ENCODE measurements around the gene TOGARAM1. TPM values are rescaled to one million over a fixed set of nuclear protein-coding genes. Genes with fewer than 3 reads are reported as not detected.
"Not testable (repeated sequence)": the region's sequence is repeated elsewhere in the genome, so short reads cannot be mapped to it uniquely, and the experiment has no call there.

TOGARAM1 gene
- total RNA-seq, 2 experiments from 2014 or later = 4.5 to 5.4 TPM

DNA sequence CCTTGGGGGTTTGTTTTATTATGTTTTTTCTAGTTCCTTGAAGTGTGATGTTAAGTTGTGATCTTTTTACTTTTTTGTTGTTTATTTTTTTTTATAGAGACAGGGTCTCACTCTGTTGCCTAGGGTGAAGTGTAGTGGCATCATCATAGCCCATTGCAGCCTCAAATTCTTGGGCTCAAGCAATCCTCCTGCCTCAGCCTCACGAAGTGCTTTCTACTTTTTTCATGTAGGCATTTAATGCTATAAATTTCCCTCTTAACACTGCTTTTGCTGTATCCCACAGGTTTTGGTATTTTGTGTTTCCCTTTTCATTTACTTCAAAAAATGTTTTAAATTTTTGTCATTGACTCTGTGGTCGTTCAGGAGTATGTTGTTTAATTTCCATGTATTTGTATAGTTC, 95.4 kb downstream of the TOGARAM1 start:
- H3K4me3 Mint-ChIP-seq = no peak overlapping the region
- intact Hi-C loops (cut with micrococcal nuclease) = no loop called here
- H3K36me3 Mint-ChIP-seq = peaks cover 28% of the 10 kb centered on the region
- ChIA-PET CTCF (no interaction called here), POLR2A (no interaction called here)
- no peaks in the 10 kb centered on the region for H3K27me3 Mint-ChIP-seq
- H3K9me3 Mint-ChIP-seq = peaks cover 9% of the 10 kb centered on the region
- no peaks in the 10 kb centered on the region for H3K4me1 Mint-ChIP-seq (ENCODE audit: low read depth)
- no peak for DNase-seq
- H3K27ac Mint-ChIP-seq = no peak overlapping the region

DNA sequence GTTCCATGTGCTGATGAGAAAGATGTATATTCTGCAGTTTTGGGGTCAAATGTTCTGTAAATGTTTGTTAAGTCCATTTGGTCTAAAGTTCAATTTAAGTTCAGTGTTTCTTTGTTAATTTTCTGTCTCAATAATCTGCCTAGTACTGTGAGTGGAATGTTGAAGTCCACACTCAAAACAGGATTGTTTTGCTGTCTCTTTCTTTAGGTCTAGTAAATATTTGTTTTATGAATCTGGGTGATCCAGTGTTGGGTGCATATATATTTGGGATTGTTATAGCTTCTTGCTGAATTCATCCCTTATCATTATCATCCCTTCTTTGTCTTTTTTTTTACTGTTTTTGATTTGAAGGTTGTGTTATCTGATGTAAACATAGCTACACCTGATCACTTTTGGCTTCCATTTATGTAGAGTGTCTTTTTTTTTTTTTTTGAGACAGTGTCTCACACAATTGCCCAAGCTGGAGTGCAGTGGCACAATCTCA, 95.9 kb downstream of the TOGARAM1 start:
- Mint-ChIP-seq H3K27me3 (no peaks in the 10 kb centered on the region), H3K36me3 (peaks cover 26% of the 10 kb centered on the region), H3K9me3 (peaks cover 9% of the 10 kb centered on the region), H3K4me1 (ENCODE audit: low read depth) (no peaks in the 10 kb centered on the region), H3K4me3 (no peak overlapping the region), H3K27ac (no peak overlapping the region)
- CTCF ChIA-PET = no interaction called here
- intact Hi-C loops (cut with micrococcal nuclease) = no loop called here
- DNase-seq = no peak
- POLR2A ChIA-PET = no interaction called here

DNA sequence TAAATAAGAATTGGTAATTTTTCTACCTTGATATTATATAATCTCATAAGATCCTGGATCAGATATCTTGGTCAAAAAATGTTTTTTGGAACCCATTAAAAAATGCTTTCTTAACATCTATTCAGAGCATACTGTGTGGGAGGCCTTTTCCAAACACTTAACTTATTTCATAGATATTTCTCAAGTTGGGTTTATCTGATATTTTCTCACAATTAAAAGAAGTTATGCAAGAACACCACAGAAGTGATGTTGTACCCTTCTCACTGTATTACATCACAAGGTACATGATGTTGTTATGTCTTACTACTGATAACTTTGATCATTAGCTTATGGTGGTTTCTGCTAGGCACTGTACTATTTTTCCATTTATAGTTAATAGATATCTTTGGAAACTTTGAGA, 98.6 kb downstream of the TOGARAM1 start:
- DNase-seq = no peak
- no peak overlapping the region for H3K4me3 Mint-ChIP-seq
- ChIA-PET POLR2A (no interaction called here), CTCF (no interaction called here)
- no peak overlapping the region for H3K27ac Mint-ChIP-seq
- intact Hi-C loops (cut with micrococcal nuclease) = no loop called here
- no peaks in the 10 kb centered on the region for H3K4me1 Mint-ChIP-seq (ENCODE audit: low read depth)
- H3K9me3 Mint-ChIP-seq = peaks cover 9% of the 10 kb centered on the region
- no peaks in the 10 kb centered on the region for H3K27me3 Mint-ChIP-seq
- peaks cover 19% of the 10 kb centered on the region for H3K36me3 Mint-ChIP-seq

- POLR2A ChIA-PET = no interaction called here
- H3K27me3 Mint-ChIP-seq = no peaks in the 10 kb centered on the region
Observed at GRCh38 chr14:45065540-45065939, 103.5 kb downstream of the TOGARAM1 start.

DNA sequence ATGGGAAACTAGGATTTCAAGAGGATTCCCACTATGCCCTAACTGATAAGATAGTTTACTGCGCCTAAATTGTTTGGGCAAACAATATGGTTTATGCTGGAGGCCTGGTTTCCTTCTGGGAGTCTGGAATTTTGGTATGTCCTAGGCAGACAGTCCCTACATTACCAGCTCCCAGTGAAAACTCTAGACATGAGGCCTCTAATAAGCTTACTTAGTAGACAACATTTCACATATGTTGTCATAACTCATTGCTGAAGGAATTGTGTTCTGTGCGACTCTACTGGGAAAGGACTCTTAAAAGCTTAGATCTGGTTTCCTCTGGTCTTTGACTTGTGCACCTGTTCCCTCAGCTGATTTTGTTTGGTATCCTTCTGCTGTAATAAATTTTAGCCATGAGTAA, 104.0 kb downstream of the TOGARAM1 start:
- H3K36me3 Mint-ChIP-seq = peaks cover 1% of the 10 kb centered on the region
- intact Hi-C loops (cut with micrococcal nuclease) = no loop called here
- H3K27ac Mint-ChIP-seq = no peak overlapping the region
- no peaks in the 10 kb centered on the region for H3K4me1 Mint-ChIP-seq (ENCODE audit: low read depth)
- no peak for DNase-seq
- no peaks in the 10 kb centered on the region for H3K9me3 Mint-ChIP-seq
- CTCF ChIA-PET = no interaction called here
- POLR2A ChIA-PET = no interaction called here
- H3K4me3 Mint-ChIP-seq = no peak overlapping the region
- no peaks in the 10 kb centered on the region for H3K27me3 Mint-ChIP-seq

More at GRCh38 chr14:45065540-45065939, 103.5 kb downstream of the TOGARAM1 start:
- no peak for DNase-seq
- Mint-ChIP-seq H3K4me1 (ENCODE audit: low read depth) (no peaks in the 10 kb centered on the region), H3K36me3 (peaks cover 1% of the 10 kb centered on the region), H3K27ac (no peak overlapping the region), H3K9me3 (no peaks in the 10 kb centered on the region), H3K4me3 (no peak overlapping the region)
- CTCF ChIA-PET = no interaction called here
- intact Hi-C loops (cut with micrococcal nuclease) = no loop called here

- no peaks in the 10 kb centered on the region for H3K27me3 Mint-ChIP-seq
- H3K4me3 Mint-ChIP-seq = no peak overlapping the region
- peaks cover 1% of the 10 kb centered on the region for H3K36me3 Mint-ChIP-seq
- intact Hi-C loops (cut with micrococcal nuclease) = no loop called here
- POLR2A ChIA-PET = no interaction called here
- DNase-seq = no peak
- no peak overlapping the region for H3K27ac Mint-ChIP-seq
- H3K4me1 Mint-ChIP-seq (ENCODE audit: low read depth) = no peaks in the 10 kb centered on the region
- no peaks in the 10 kb centered on the region for H3K9me3 Mint-ChIP-seq
- CTCF ChIA-PET = no interaction called here
Observed at GRCh38 chr14:45066667-45067066, 104.7 kb downstream of the TOGARAM1 start.

DNA sequence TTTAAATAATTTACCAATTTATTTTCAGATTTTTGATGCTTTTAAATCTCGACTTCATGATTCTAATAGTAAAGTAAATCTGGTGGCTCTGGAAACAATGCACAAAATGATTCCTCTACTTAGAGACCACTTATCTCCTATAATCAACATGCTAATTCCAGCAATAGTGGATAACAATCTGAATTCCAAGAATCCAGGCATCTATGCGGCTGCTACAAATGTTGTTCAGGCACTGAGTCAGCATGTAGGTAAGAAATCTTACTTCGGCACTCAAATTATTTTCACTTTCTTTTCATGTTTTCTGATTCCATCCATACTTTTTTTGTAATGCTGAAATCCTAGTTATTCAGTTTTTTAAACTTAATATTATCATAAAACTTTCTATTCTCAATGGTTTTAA, 106.4 kb downstream of the TOGARAM1 start:
- CTCF ChIA-PET = no interaction called here
- H3K4me1 Mint-ChIP-seq (ENCODE audit: low read depth) = no peaks in the 10 kb centered on the region
- no peaks in the 10 kb centered on the region for H3K9me3 Mint-ChIP-seq
- no peak for DNase-seq
- no peak overlapping the region for H3K27ac Mint-ChIP-seq
- intact Hi-C loops (cut with micrococcal nuclease) = no loop called here
- POLR2A ChIA-PET = no interaction called here
- no peak overlapping the region for H3K4me3 Mint-ChIP-seq
- H3K36me3 Mint-ChIP-seq = peaks cover 1% of the 10 kb centered on the region
- no peaks in the 10 kb centered on the region for H3K27me3 Mint-ChIP-seq

GRCh38 chr14:45070215-45070614, 108.2 kb downstream of the TOGARAM1 start:
- ChIA-PET POLR2A (no interaction called here), CTCF (no interaction called here)
- intact Hi-C loops (cut with micrococcal nuclease) = no loop called here
- no peak for DNase-seq
- no peaks in the 10 kb centered on the region for H3K27me3 Mint-ChIP-seq
- H3K4me1 Mint-ChIP-seq (ENCODE audit: low read depth) = no peaks in the 10 kb centered on the region
- no peaks in the 10 kb centered on the region for H3K9me3 Mint-ChIP-seq
- peaks cover 1% of the 10 kb centered on the region for H3K36me3 Mint-ChIP-seq
- H3K27ac Mint-ChIP-seq = no peak overlapping the region
- H3K4me3 Mint-ChIP-seq = no peak overlapping the region

DNA sequence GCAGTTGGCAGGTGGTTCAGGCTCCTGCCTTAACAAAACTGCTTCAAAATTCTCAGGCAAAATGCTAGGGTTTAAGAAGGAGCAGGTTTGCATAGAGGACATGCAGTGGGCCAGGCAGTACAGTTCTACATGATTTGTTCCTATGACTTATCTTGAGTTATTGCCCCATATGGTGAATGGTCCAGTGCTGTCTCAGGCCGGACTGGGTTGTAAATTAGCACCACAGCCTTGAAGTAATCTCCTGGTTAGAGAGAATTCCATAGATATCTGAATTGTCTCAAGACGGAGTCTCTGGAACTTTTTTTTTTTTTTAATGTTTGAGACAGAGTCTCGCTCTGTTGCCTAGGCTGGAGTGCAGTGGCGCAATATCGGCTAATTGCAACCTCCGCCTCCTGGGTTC, 110.1 kb downstream of the TOGARAM1 start:
- no peaks in the 10 kb centered on the region for H3K27me3 Mint-ChIP-seq
- H3K9me3 Mint-ChIP-seq = no peaks in the 10 kb centered on the region
- H3K36me3 Mint-ChIP-seq = peaks cover 1% of the 10 kb centered on the region
- POLR2A ChIA-PET = no interaction called here
- H3K27ac Mint-ChIP-seq = no peak overlapping the region
- DNase-seq = no peak
- no peak overlapping the region for H3K4me3 Mint-ChIP-seq
- no peaks in the 10 kb centered on the region for H3K4me1 Mint-ChIP-seq (ENCODE audit: low read depth)
- intact Hi-C loops (cut with micrococcal nuclease) = no loop called here
- CTCF ChIA-PET = no interaction called here

- DNase-seq = no peak
- Mint-ChIP-seq H3K4me3 (no peak overlapping the region), H3K27me3 (no peaks in the 10 kb centered on the region), H3K36me3 (peaks cover 1% of the 10 kb centered on the region), H3K4me1 (ENCODE audit: low read depth) (no peaks in the 10 kb centered on the region), H3K9me3 (no peaks in the 10 kb centered on the region), H3K27ac (no peak overlapping the region)
- CTCF ChIA-PET = no interaction called here
- POLR2A ChIA-PET = no interaction called here
- intact Hi-C loops (cut with micrococcal nuclease) = no loop called here
Observed at GRCh38 chr14:45073231-45073879, 111.4 kb downstream of the TOGARAM1 start.

DNA sequence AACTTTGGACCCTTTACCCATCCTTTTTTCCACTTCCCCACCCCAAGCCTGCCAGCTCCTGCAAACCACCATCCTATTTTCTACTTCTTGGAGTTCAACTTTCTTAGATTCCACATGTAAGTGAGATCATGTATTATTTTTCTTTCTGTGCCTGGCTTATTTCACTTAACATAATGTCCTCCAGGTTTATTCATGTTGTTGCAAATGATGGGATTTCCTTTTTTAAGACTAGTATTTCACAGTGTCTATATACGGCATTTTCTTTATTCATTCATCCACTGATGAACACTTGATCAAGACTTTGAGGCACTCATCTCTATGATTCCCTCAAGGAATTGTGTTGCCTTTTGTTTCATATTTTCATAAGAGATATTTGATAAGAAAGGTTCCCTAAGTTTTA, 116.3 kb downstream of the TOGARAM1 start:
- no peaks in the 10 kb centered on the region for H3K9me3 Mint-ChIP-seq
- no peak overlapping the region for H3K4me3 Mint-ChIP-seq
- peaks cover 2% of the 10 kb centered on the region for H3K4me1 Mint-ChIP-seq (ENCODE audit: low read depth)
- intact Hi-C loops (cut with micrococcal nuclease) = no loop called here
- no peaks in the 10 kb centered on the region for H3K36me3 Mint-ChIP-seq
- CTCF ChIA-PET = no interaction called here
- H3K27me3 Mint-ChIP-seq = no peaks in the 10 kb centered on the region
- POLR2A ChIA-PET = no interaction called here
- DNase-seq = no peak
- no peak overlapping the region for H3K27ac Mint-ChIP-seq

- CTCF ChIA-PET; POLR2A ChIA-PET; DNase-seq; H3K4me3 Mint-ChIP-seq; H3K36me3 Mint-ChIP-seq; H3K27me3 Mint-ChIP-seq; H3K9me3 Mint-ChIP-seq; intact Hi-C loops (cut with micrococcal nuclease); H3K27ac Mint-ChIP-seq; H3K4me1 Mint-ChIP-seq (ENCODE audit: low read depth): not testable (repeated sequence)
Observed at GRCh38 chr14:45080416-45080968, 118.5 kb downstream of the TOGARAM1 start.

DNA sequence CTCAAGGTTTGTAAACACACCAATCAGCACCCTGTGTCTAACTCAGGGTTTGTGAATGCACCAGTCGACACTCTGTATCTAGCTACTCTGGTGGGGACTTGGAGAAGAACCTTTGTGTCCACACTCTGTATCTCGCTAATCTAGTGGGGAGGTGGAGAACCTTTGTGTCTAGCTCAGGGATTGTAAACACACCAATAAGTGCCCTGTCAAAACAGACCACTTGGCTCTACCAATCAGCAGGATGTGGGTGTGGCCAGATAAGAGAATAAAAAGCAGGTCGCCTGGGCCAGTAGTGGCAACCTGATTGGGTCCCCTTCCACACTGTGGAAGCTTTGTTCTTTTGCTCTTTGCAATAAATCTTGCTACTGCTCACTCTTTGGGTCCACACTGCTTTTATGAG, 119.1 kb downstream of the TOGARAM1 start:
- H3K4me3 Mint-ChIP-seq; intact Hi-C loops (cut with micrococcal nuclease): not testable (repeated sequence)

More for the DNA sequence above, 119.1 kb downstream of the TOGARAM1 start:
- H3K27me3 Mint-ChIP-seq, CTCF ChIA-PET, H3K9me3 Mint-ChIP-seq, POLR2A ChIA-PET, DNase-seq, H3K36me3 Mint-ChIP-seq, H3K27ac Mint-ChIP-seq: not testable (repeated sequence)
- H3K4me1 Mint-ChIP-seq (ENCODE audit: low read depth) = peaks cover 14% of the 10 kb centered on the region

Data from activated CD4-positive, alpha-beta memory T cell treated with anti-CD3 and anti-CD28 coated beads for 36 hours (primary cell).